GM18502 (cell line): ENCODE data around the gene KIAA1671.
"Not testable (repeated sequence)": the region's sequence is repeated elsewhere in the genome, so short reads cannot be mapped to it uniquely, and the experiment has no call there.

Source experiments
- ATAC-seq: cut with Tn5 transposase; IDR thresholded peaks from one replicate; pipeline ENCODE4 v1.9.1; 2021; ENCODE audit warnings: mild to moderate bottlenecking; ENCODE audit not compliant: unreplicated experiment, poor library complexity

Gene KIAA1671

DNA sequence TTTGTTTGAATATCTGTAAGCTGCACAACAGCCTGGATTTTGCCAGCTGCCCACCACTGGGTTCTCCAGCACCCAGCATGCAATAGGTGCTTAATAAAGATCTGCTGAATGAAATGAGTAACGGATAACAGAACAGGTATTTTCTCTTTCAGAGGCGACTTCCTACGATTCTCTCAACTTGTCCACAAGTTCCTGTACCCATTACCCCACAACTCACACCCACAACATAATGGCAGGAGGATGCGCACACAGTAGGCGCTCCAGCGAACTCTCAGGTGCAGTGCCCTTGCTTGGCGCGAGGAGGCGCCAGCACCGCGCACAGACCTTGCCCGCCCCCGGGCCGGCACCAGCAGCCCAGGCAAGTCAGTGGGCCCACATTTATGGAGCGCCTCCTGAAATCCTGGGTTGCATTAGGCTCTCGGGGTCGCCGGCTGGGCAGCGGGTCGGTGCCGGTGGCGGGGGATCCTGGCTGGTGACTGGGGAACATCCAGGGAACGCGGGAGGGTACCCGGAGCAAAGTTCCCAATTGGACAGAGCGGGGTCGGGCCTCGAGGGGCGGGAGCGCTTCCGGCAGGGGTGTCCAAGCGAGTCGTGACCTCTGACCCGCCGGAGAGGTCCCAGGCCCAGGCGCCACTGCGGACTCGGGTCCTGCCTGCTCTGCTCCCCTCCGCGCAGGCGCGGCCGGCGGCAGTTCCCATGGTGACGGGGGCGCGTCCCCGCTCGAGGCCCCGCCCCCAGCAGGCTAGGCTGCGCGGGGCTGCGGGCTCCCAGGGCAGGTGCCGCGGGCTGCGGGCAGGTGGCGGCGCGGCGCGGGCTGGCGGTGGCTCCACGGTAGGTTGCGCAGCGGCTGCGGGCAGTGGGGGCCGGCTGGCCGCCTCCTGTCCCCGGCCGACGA, at the start of gene KIAA1671:
Gene KIAA1671, plus strand, starts transcription at position 775 of the 895 bp plus-strand sequence. CDS start 75,284 bp downstream, outside the sequence.
- ATAC-seq: peak; percentile 69

DNA sequence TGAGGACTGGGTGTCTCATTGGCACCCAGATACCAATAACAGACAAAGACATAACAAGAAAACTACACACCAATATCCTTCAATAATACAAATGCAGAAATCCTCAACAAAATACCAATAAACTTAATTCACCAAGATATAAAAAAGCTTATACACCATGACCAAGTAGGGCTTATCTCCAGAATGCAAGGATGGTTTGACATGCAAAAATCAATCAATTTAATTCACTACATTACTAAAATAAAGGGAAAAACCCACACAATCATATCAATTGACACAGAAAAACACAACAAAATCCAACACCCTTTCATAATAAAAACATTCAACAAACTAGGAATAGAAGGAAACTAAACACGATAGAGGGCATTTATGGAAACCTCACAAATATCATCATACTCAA, 46.6 kb upstream of the KIAA1671 start:
- no peak for ATAC-seq

- ATAC-seq: not testable (repeated sequence)
Observed at GRCh38 chr22:24907101-24907500, 45.4 kb upstream of the KIAA1671 start.

DNA sequence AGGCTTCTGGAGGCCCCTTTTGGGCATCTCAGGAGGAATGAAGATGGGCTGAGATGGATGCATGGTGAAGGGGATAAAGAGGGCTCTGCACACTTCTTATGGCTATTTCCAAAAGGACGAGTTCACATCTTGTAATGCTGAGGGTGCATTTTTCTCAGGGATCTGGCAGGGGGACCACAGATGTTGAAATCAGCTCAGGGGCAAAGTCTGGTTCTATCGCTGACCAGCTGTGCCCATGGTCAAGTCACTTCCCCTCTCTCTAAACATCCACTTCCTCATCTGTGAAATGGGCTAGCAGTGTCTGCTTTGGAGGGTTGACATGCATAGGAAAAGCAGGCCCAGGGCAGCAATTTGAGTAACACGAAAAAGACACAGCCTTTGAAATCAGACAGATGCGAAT, 32.5 kb upstream of the KIAA1671 start:
- ATAC-seq: no peak

GRCh38 chr22:24925586-24926427, 26.7 kb upstream of the KIAA1671 start:
- ATAC-seq: no peak

DNA sequence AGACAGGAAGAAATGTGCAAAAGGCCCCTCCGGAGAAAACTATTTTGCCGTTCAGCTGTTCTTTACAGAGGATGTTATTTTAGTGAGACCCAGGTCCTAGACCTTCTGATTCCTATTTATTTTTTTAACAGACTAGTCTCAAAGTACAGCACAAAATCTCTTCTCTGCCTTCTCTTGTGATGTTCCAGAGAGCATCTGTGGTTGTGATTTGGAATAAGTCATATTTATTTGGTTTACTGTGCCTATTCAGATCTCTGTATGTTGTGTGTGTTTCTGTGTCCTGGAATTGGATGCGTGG, 26.1 kb upstream of the KIAA1671 start:
- ATAC-seq: no peak

GRCh38 chr22:24926849-24927579, 25.5 kb upstream of the KIAA1671 start:
- no peak for ATAC-seq

GRCh38 chr22:24928322-24928721, 24.2 kb upstream of the KIAA1671 start:
- ATAC-seq: no peak

DNA sequence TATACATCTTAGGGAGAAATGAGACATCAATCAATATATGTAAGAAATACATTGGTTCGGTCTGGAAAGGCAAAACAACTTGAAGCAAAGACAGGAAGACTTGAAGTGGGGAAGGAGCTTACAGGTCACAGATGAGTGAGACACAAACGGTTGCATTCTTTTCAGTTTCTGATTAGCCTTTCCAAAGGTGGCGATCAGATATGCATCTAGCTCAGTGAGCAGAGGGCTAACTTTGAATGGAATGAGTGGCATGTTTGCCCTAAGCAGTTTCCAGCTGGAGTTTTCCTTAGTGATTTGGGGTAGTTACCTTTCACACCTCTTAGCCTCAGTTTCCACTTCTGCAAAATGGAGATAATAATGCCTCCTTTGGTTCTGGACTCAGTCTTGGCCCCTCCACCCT, 21.8 kb upstream of the KIAA1671 start:
- no peak for ATAC-seq

DNA sequence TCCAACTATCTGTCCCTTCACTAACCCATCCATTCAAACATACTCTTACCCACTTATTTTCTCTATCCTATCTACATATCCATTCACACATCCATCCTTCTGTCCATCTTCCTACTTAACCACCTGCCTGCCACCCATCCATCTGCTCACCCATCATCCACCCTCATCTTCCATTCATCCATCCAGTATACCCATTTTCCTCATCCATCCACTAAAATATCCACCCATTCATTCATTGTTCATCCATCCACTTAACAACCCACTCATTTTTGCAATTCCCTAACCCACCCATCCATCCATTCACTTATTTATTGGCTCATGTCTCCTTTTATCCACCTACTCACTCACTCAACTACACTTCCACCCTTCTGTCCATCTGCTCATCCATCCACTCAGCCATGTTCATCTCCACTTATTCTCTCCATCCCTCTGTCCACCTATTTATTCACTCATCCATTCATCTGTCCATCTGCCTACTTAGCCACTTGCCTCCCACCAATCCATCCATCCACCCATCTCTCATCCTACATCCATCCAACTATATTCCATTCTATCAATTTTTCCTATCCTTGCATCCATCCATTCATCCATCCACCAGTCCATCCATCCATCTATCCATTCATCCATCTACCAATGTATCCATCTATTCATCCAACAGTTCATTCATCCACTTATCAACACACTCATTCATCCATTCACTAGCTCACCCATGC, 16.6 kb upstream of the KIAA1671 start:
- ATAC-seq: no peak

- no peak for ATAC-seq
Observed at GRCh38 chr22:24937114-24937513, 15.4 kb upstream of the KIAA1671 start.

DNA sequence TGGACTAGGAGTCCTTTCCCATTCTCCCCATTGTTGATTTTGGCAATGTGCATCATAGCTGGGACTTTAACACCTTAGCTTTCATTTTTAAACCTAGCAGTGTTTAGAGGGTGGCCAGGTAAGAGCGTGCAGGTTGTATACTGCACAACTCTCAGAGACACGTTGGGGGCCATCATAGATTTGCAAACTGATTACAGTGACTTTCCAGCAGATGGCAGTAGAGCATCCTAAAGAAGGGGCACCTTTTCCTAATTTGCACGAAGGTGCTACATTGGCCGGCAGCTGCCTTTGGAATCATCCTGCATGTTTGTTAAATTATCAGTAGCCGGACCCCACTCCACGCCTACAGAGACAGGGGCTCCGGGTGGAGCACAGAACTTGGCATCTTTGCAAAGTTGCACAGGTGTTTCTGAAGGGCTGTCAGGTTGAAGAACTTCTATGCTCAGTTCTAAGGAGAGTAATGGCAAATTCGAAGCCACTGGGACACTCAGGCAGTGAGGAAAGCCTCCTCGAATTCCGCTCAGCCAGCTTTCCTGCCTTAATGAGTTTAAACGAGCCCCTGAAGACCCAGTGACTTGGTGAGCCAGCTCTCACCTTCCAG, 13.7 kb upstream of the KIAA1671 start:
- ATAC-seq: no peak

DNA sequence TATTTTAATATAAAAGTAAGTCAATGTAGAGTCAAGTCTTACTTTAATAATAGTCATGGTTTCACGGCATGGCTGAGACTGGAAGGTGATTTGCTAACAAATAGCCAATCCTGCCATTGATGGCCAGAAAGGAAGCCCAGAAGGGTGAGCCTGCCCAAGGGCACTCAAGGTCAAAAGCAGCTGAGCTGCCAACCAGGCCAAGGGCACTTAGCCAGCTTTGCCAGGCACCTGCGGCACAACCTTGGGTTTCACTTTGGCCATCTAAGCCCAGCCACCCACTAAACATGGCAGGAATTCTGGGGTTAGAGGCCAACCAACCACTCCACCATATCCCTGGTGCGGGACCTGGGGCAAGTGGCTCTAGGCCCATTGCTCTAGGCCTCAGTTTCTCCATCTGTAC, 10.2 kb upstream of the KIAA1671 start:
- ATAC-seq: no peak

DNA sequence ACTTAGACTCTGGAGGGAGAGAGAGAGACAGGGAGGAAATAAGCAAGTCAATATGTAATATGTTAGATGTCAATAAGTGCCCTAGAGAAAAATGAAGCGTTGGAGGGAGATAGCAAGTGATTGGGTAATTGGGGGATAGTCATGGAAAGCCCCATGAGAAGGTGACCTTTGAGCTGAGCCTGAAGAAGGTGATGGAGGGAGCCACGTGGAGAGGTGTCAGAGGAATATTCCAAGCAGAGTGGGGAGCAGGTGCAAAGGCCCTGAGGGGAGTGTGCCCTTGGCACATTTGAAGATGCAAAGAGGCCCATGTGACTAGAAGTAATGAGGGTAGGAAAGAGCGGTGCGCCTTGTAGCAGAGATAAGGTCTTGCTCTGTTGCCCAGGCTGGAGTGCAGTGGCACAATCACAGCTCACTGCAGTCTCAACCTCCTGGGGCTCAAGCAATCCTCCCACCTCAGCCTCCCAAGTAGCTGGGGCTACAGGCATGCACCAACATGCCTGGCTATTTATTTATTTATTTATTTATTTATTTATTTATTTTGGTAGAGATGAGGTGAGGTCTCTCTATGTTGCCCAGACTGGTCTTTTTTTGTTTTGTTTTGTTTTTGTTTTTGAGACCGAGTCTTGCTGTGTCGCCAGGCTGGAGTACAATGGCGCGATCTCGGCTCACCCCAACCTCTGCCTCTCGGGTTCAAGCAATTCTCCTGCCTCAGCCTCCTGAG, 8.1 kb upstream of the KIAA1671 start:
- no peak for ATAC-seq

- no peak for ATAC-seq
Observed at GRCh38 chr22:24945430-24945829, 7.1 kb upstream of the KIAA1671 start.

DNA sequence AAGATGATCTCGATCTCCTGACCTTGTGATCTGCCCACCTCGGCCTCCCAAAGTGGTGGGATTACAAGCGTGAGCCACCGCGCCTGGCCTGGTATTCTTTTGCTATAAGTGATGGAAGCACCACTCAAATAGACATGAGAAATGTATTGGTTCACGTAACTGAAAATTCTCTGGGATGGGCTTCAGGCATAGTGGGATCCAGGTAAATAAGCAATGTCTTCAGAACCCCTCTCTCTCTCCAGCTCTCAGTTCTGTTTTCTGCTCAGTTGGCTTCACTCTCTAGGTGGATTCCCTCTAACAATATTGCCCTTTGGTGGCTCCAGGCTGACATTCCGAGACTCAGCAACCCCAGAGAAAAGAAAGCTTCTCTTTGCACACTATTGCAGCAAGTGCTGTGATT, 5.1 kb upstream of the KIAA1671 start:
- no peak for ATAC-seq

- no peak for ATAC-seq
Observed at GRCh38 chr22:24947881-24948280, 4.6 kb upstream of the KIAA1671 start.

DNA sequence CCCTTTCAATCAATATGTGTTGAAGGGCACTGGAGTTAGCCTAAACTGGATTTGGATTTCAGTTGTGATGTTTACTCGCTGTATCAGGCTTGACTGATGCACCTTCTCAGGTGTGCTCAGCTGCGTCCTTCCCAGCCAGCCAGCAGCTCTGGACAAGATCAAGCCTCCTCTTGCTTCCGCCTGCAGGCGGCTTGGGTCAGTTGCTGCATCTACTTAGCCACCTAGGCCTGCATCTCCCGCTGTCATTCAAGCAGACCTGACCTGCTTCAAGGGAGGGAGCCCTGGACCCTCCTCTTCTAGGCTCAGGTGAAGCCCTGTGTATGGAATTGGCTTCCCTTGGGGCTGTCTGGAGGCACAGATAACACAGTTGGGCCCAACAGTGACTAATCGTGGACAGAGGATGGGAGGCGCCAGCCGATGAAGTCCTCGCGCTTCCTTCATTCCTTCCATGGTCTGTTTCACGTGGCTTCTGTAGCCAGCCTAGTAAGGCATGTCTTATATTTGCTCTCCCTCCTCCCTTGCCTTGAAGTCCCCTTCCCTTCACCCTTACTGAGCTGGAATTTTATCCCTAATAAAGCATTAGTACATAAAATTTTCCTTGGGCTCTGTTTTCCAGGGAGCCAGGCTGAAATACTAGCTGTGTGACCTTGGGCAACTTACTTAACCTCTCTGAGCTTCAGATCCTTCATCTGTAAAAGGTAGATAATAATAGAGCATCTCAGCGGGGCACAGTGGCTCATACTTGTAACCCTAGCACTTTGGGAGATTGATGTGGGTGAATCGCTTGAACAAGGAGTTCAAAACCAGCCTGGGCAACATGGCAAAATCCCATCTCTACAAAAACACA, 3.9 kb upstream of the KIAA1671 start:
- no peak for ATAC-seq
